Measurements from ENCODE around the gene DGCR2.

DGCR2 gene

GRCh38 chr22:19126309-19127273 is 4.4 kb upstream of the DGCR2 start:
- no peak overlapping the region for H3K4me3 Mint-ChIP-seq
- no peaks in the 10 kb centered on the region for H3K27me3 Mint-ChIP-seq
- no peak overlapping the region for H3K27ac Mint-ChIP-seq
- DNase-seq = no peak
- ATAC-seq (replicated peaks) = no peak
- H3K36me3 Mint-ChIP-seq = peaks cover 4 to 7% of the 10 kb centered on the region in 2 donors
- peaks cover 9 to 10% of the 10 kb centered on the region in 2 donors for H3K4me1 Mint-ChIP-seq
- H3K9me3 Mint-ChIP-seq = no peaks in the 10 kb centered on the region

GRCh38 chr22:19125474-19126308 is 3.5 kb upstream of the DGCR2 start:
- H3K27ac Mint-ChIP-seq = no peak overlapping the region

GRCh38 chr22:19125011-19125410 is 2.8 kb upstream of the DGCR2 start:
- H3K27ac Mint-ChIP-seq = no peak overlapping the region
- H3K36me3 Mint-ChIP-seq = no peaks in the 10 kb centered on the region
- no peaks in the 10 kb centered on the region for H3K9me3 Mint-ChIP-seq
- no peak for ATAC-seq (replicated peaks)
- no peaks in the 10 kb centered on the region for H3K27me3 Mint-ChIP-seq
- peaks cover 22 to 26% of the 10 kb centered on the region in 2 donors for H3K4me1 Mint-ChIP-seq
- DNase-seq = no peak
- no peak overlapping the region for H3K4me3 Mint-ChIP-seq

More at GRCh38 chr22:19125474-19126308, 3.5 kb upstream of the DGCR2 start:
- ATAC-seq (replicated peaks) (no peak), DNase-seq (no peak)
- H3K9me3 Mint-ChIP-seq = no peaks in the 10 kb centered on the region
- no peak overlapping the region for H3K4me3 Mint-ChIP-seq
- H3K4me1 Mint-ChIP-seq = peaks cover 15 to 19% of the 10 kb centered on the region in 2 donors
- no peaks in the 10 kb centered on the region for H3K36me3 Mint-ChIP-seq
- no peaks in the 10 kb centered on the region for H3K27me3 Mint-ChIP-seq

- no peak overlapping the region for H3K4me3 Mint-ChIP-seq
- DNase-seq (no peak), ATAC-seq (replicated peaks) (no peak)
- H3K9me3 Mint-ChIP-seq = no peaks in the 10 kb centered on the region
- peaks cover 26 to 32% of the 10 kb centered on the region in 2 donors for H3K4me1 Mint-ChIP-seq
- H3K27me3 Mint-ChIP-seq = no peaks in the 10 kb centered on the region
- no peaks in the 10 kb centered on the region for H3K36me3 Mint-ChIP-seq
- H3K27ac Mint-ChIP-seq = no peak overlapping the region
Observed at GRCh38 chr22:19124377-19124776, 2.2 kb upstream of the DGCR2 start.

GRCh38 chr22:19123936-19124335 is 1.7 kb upstream of the DGCR2 start:
- H3K9me3 Mint-ChIP-seq = no peaks in the 10 kb centered on the region
- no peak for ATAC-seq (replicated peaks)

GRCh38 chr22:19122752-19123492 is 710 bp upstream of the DGCR2 start:
- Mint-ChIP-seq H3K27ac (peak overlapping the region; percentile 80), H3K36me3 (no peaks in the 10 kb centered on the region), H3K27me3 (no peaks in the 10 kb centered on the region), H3K9me3 (no peaks in the 10 kb centered on the region), H3K4me1 (peaks cover 33 to 47% of the 10 kb centered on the region in 2 donors), H3K4me3 (peak overlapping the region; percentile 87 to 93)
- ATAC-seq (replicated peaks) = no peak
- DNase-seq = no peak

More at GRCh38 chr22:19123936-19124335, 1.7 kb upstream of the DGCR2 start:
- Mint-ChIP-seq H3K4me1 (peaks cover 25 to 37% of the 10 kb centered on the region in 2 donors), H3K4me3 (no peak overlapping the region), H3K27me3 (no peaks in the 10 kb centered on the region), H3K27ac (peak overlapping the region; percentile 15), H3K36me3 (no peaks in the 10 kb centered on the region)
- DNase-seq = no peak

GRCh38 chr22:19121631-19122142 is 525 bp downstream of the DGCR2 start:
- Mint-ChIP-seq H3K27ac (peak overlapping the region; percentile 86), H3K36me3 (no peaks in the 10 kb centered on the region), H3K27me3 (no peaks in the 10 kb centered on the region), H3K9me3 (no peaks in the 10 kb centered on the region), H3K4me3 (peak overlapping the region; percentile 90 to 93), H3K4me1 (peaks cover 41 to 59% of the 10 kb centered on the region in 2 donors)
- DNase-seq (peak; percentile 43), ATAC-seq (replicated peaks) (peak; percentile 29 to 33)

GRCh38 chr22:19120829-19121630 is 1.2 kb downstream of the DGCR2 start:
- peak overlapping the region; percentile 90 to 93 for H3K4me3 Mint-ChIP-seq
- H3K36me3 Mint-ChIP-seq = peaks cover under 1 to 1% of the 10 kb centered on the region in 2 donors
- H3K27ac Mint-ChIP-seq = peak overlapping the region; percentile 86
- H3K4me1 Mint-ChIP-seq = peaks cover 46 to 66% of the 10 kb centered on the region in 2 donors
- no peak for ATAC-seq (replicated peaks)
- no peaks in the 10 kb centered on the region for H3K9me3 Mint-ChIP-seq
- no peak for DNase-seq
- no peaks in the 10 kb centered on the region for H3K27me3 Mint-ChIP-seq

GRCh38 chr22:19119949-19120348 is 2.3 kb downstream of the DGCR2 start:
- H3K27ac Mint-ChIP-seq = peak overlapping the region; percentile 65
- no peaks in the 10 kb centered on the region for H3K9me3 Mint-ChIP-seq
- no peak overlapping the region for H3K4me3 Mint-ChIP-seq
- DNase-seq (no peak), ATAC-seq (replicated peaks) (no peak)
- H3K4me1 Mint-ChIP-seq = peaks cover 57 to 77% of the 10 kb centered on the region in 2 donors
- peaks cover 6 to 8% of the 10 kb centered on the region in 2 donors for H3K36me3 Mint-ChIP-seq
- H3K27me3 Mint-ChIP-seq = no peaks in the 10 kb centered on the region

- peaks cover 9 to 11% of the 10 kb centered on the region in 2 donors for H3K36me3 Mint-ChIP-seq
- peak; percentile 23 for DNase-seq
- ATAC-seq (replicated peaks) = peak; percentile 24 to 32
- H3K27me3 Mint-ChIP-seq = no peaks in the 10 kb centered on the region
- H3K4me1 Mint-ChIP-seq = peaks cover 61 to 82% of the 10 kb centered on the region in 2 donors
- no peak overlapping the region for H3K4me3 Mint-ChIP-seq
- no peak overlapping the region for H3K27ac Mint-ChIP-seq
- no peaks in the 10 kb centered on the region for H3K9me3 Mint-ChIP-seq
Observed at GRCh38 chr22:19118329-19118880, 3.8 kb downstream of the DGCR2 start.

GRCh38 chr22:19117111-19117512 is 5.1 kb downstream of the DGCR2 start:
- H3K36me3 Mint-ChIP-seq = peaks cover 11 to 14% of the 10 kb centered on the region in 2 donors
- peak overlapping the region; percentile 20 for H3K27ac Mint-ChIP-seq
- H3K9me3 Mint-ChIP-seq = no peaks in the 10 kb centered on the region
- DNase-seq = no peak
- no peaks in the 10 kb centered on the region for H3K27me3 Mint-ChIP-seq
- H3K4me3 Mint-ChIP-seq = no peak overlapping the region
- peaks cover 56 to 72% of the 10 kb centered on the region in 2 donors for H3K4me1 Mint-ChIP-seq
- no peak for ATAC-seq (replicated peaks)

GRCh38 chr22:19115628-19116027 is 6.6 kb downstream of the DGCR2 start:
- Mint-ChIP-seq H3K9me3 (no peaks in the 10 kb centered on the region), H3K27ac (no peak overlapping the region), H3K4me3 (no peak overlapping the region), H3K4me1 (peaks cover 53 to 73% of the 10 kb centered on the region in 2 donors), H3K36me3 (peaks cover 12 to 14% of the 10 kb centered on the region in 2 donors), H3K27me3 (no peaks in the 10 kb centered on the region)
- ATAC-seq (replicated peaks) = no peak
- no peak for DNase-seq

Measured in stimulated activated naive B cell treated with anti-CD40 and anti-IgM and Interleukin-4, amounts not matched to agents 10 μg/mL and 1 μg/mL and 100 μg/mL, for 72 hours (primary cell).